SKM-1 treated with dmso at 0.1 percent for 144 hours (cell line): Measurements from ENCODE around the gene ZNF761.
"Not testable (repeated sequence)": the region's sequence is repeated elsewhere in the genome, so short reads cannot be mapped to it uniquely, and the experiment has no call there.

ENCODE experiments used
- DNase-seq: peaks from one replicate; lab custom pipeline; 2025; ENCODE audit not compliant: unreplicated experiment; lab: John Stamatoyannopoulos, UW

The ZNF761 gene

DNA sequence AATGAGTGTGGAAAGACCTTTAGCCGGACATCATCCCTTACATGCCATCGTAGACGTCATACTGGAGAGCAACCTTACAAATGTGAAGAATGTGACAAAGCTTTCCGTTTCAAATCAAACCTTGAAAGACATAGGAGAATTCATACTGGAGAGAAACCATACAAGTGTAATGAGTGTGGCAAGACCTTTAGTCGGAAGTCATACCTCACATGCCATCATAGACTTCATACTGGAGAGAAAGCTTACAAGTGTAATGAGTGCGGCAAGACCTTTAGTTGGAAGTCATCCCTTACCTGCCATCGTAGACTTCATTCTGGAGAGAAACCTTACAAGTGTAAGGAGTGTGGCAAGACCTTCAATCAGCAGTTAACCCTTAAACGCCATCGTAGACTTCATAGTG lies 24.0 kb downstream of the ZNF761 start:
- no peak for DNase-seq

DNA sequence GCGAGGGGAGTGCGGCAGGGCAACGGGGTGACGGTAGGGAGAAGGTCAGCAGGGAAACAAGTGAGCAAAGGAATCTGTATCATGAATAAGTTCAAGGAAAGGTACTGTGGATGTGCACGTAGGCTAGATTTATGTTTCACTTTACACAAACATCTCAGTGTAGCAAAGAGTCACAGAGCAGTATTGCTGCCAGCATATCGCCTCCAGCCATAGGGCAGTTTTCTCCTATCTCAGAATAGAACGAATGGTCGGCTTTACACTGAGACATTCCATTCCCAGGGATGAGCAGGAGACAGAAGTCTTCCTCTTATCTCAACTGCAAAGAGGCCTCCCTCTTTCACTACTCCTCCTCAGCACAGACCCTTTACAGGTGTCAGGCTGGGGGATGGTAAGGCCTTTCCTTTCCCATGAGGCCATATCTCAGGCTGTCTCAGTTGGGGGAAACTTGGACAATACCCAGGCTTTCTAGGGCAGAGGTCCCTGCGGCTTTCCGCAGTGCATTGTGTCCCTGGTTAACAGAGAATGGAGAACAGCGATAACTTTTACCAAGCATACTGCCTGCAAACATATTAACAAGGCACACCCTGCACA lies 28.4 kb downstream of the ZNF761 start:
- not testable (repeated sequence) for DNase-seq

DNA sequence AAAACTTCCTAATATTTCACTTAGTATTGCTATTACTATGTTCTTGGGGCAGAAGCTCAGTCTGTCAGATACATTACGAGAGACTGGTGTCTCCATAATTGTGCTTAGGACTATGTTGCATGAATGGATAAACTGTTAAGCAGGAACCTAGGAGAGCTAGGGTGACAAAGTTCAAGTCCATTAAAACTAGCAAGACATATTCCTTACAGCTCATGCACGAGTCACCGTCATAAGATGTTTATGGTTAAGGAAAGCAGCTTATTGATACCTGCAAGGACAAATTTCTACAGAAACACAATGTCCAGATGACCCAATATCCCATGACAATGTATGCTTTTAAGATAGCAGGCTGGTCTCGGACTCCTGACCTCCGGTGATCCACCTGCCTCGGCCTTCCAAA lies 30.1 kb downstream of the ZNF761 start:
- DNase-seq, result no peak

DNA sequence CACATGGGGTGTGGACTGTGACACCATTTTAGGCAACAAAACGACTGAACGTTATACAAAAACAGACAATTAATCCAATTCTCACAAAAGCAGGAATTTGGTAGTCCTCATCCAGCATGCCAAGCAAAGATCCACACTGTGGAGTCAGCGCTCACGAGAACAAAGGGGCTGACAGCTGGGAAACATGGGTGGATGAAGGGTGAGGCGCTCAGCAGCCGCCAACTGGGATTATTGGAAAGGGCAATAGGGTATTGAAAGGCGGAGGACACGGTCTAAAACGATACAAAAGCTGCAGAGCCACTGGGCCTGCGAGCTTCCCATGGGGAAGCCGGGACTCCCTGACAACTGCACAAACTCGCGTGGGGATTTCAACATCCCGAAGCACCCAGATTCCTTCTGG lies 31.1 kb downstream of the ZNF761 start:
- DNase-seq, result no peak

DNA sequence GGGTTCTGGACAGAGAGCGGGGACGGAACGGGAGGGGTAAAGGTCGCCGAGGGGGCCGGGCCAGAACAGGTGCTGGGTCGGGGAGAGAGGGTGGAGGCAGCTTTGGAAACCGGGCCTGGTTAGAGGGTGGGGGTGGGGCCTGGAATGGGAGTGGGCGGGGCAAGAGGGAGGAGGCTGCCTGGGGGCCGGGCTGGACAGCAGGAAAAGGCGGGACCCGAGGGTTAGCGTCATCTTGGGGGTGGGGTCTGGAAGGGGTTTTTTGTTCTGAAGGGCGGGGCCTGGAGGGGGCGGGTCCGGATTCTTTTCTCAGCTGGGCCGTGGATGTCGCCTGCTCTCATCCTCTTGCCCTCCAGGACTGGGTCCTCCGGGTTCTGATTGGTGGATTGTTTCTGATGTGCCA lies 31.5 kb downstream of the ZNF761 start:
- no peak for DNase-seq

DNA sequence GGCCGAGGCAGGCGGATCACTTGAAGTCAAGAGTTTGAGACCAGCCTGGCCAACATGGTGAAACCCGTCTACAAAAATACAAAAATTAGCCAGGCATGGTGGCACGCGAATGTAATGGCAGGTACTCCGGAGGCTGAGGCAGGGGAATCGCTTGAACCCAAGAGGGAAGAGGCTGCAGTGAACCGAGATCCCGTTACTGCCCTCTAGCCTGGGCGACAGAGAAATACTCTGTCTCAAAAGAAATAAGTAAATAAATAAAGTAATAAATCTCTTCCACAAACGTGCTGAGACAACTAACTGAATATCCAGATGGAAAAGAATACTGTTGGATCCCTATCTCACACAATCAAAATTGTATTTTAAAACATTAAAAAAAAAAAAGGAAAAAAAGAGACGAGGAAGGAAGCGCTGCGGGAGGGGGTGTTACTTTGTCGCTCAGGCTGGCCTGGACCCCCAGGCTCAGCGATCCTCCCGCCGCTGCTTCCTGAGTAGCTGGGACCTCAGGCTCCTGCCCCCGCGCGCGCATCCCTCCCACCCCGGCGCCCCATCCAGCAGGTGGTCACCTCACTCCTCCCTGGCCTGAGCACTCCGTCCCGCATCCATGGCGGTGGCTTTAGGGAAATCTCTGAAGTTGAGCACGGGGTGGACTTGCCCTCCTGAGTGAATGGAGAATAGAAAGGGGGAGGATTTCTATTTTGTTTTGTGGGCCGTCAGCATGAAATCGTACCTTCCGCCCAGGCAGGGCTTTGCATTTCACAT lies 35.1 kb downstream of the ZNF761 start:
- DNase-seq, result no peak

DNA sequence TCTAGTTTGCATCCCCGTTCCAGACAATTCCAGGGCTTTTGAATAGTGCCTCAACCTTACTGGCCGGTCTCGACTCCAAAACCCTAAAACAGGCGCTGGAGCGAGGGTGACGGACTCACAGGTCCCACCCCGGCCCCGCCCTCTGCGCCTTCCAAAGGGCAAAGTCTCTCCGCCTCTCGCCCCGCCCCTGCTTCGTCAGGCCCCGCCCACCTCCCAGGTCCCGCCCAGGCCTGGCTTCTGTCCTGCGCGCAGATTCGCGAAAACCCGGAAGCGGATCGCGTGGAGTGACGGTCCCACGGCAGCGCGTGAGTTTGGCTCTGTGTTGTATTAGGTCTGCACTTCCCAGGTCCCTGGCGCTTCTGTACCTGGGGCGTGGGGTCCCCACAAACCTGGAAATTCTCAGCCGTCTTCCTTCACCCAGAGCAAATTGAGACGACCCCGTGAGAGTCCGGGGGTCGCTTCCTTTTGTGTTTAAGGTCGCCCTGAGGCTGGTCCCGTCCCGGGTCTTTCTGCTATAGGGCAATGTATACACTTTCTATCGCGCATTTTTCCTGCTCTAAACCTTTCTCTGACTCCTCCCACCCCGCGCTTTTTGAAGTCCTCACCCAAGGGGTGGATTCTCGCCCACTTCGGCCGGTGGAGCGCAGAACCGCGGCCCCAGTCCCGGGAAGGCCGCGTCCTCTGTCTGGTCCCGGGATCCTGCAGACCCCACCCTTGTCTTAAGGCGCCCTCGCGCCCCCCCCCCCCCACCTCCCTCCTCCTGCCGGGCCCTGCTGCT lies 35.9 kb downstream of the ZNF761 start, which contains the start of gene ZNF813:
Gene ZNF813, plus strand, starts transcription at position 249 of the 778 bp plus-strand sequence. CDS start 16,090 bp downstream, outside the sequence.
- peak; percentile 8 for DNase-seq

DNA sequence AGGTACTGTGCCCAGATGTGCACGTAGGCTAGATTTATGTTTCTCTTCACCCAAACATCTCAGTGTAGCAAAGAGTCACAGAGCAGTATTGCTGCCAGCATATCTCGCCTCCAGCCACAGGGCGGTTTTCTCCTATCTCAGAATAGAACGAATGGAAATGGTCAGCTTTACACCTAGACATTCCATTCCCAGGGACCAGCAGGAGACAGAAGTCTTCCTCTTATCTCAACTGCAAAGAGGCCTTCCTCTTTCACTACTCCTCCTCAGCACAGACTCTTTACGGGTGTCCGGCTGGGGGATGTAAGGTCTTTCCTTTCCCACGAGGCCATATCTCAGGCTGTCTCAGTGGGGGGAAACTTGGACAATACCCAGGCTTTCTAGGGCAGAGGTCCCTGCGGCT lies 36.8 kb downstream of the ZNF761 start:
- DNase-seq, result not testable (repeated sequence)

DNA sequence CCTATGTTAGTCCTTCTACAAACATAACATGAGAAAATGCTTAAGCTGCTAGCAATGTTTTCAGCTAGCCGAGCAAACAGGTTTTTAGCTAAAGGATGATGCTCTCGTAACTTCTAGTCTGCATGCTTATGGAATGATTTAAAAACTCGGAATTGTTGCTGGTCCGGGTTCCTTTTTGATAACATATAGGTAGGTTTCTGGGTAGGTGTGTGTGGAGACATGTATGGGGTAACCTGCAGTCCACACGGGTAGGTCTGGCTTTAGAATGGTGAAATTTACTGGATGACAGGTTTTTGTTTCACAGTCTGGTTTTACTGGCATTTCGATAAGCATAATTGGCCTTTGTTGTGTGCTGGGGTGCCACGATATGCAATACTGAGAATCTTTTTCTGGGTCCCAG lies 40.1 kb downstream of the ZNF761 start:
- no peak for DNase-seq

DNA sequence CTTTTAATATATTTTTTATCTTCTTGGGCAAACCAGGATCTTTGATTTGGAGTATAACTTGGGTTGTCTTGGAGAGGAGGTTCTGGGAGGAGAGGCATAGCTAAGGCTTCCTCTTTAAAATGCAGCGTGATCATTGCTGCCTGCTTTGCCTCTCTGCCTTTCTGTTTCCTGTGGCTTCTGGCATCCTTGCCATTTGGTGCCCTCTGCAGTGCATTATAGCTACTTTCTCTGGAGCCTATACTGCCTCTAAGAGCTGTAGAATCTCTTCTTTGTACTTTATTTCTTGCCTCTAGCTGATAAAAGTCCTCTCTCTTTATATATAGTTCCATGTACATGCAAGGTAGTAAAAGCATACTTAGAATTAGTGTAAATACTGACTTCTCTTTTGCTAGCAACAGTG lies 43.0 kb downstream of the ZNF761 start:
- not testable (repeated sequence) for DNase-seq

DNA sequence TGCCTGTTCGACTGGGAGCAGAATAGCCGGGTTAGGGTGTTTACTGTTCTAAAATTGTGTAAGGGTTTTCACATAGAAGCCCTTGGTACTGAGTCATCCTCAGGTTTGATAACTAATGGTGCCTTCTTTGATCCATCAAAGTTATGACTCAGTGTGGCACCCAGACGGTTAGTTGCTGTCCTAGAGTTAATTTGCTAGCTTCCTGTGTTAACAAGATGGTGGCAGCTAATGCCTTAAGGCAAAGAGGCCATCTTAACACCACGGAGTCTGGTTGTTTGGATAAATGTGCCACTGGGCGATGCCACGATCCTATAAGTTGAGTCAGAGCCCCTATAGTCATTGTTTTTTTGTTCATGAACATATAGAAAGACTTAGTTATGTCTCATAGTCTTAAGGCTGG lies 43.7 kb downstream of the ZNF761 start:
- DNase-seq, result not testable (repeated sequence)

DNA sequence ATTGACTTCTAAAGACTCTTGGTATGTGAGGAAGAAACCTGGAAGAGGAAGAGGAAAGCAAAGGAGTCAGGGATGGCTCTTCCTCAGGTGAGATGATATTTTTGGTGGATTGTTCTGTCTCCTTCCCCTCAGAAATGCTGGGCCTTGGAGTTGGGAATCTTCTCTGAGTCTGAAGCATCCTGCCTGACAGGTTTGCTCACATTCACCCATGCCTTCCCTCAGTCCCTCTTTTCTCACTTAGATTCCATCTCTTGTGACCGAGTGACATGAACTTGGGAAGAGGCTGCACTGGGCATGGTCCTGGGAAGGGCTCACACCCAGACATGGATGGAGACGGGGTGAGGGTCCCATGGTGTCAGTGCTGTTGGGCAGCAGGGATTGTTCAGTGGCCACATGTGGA lies 52.0 kb downstream of the ZNF761 start:
- not testable (repeated sequence) for DNase-seq

DNA sequence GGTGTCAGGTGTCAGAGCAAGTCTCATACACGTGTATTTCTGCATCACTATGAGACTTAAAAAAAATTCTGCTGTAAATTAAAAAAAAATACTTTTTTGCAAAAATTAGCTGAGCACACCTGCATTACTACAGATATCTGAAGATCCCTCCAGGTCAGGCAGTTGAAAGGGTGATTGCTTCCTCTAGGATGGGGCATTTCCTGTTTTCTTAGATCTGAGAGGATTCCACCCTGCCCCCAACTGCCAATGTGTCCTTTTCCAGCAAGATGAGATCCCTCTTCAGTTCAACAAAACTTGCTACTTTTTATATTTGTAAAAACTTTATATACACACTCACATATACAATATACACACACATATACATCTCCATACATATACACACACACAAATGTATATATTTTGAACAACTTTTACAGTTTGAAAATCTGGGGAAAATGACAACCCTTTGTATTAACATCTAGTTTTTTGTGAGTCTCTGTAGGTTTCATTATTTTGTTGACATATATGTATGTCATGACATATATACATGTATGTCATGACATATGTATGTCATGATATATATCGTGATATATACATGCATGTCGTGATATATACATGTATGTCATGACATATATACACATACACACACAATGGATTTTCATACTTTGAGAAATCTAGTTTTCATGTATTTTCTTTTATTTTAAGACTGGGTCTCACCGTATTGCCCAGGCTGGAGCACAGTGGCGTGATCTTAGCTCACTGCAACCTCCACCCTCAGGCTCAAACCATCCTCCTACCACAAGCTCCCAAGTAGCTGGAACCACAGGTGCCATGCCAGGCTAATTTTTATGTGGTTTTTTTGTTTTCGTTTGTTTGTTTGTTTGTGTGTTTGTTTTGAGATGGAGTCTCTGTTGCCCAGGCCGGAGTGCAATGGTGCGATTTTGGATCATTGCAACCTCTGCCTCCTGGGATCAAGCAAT lies 53.5 kb downstream of the ZNF761 start:
- DNase-seq, result no peak

DNA sequence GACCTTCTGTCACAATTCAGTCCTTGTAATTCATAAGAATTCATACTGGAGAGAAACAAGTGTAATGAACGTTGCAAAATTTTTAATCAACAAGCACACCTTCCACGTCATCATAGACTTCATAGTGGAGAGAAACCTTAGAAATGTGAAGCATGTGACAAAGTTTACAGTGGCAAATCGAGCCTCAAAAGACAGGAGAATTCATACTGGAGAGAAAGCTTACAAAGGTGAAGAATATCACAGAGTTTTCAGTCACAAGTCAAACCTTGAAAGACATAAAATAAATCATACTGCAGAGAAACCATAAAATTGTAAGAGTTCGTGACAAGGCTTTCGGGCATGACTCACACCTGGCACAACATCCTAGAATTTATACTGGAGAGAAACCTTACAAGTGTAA lies 60.4 kb downstream of the ZNF761 start:
- DNase-seq, result no peak

DNA sequence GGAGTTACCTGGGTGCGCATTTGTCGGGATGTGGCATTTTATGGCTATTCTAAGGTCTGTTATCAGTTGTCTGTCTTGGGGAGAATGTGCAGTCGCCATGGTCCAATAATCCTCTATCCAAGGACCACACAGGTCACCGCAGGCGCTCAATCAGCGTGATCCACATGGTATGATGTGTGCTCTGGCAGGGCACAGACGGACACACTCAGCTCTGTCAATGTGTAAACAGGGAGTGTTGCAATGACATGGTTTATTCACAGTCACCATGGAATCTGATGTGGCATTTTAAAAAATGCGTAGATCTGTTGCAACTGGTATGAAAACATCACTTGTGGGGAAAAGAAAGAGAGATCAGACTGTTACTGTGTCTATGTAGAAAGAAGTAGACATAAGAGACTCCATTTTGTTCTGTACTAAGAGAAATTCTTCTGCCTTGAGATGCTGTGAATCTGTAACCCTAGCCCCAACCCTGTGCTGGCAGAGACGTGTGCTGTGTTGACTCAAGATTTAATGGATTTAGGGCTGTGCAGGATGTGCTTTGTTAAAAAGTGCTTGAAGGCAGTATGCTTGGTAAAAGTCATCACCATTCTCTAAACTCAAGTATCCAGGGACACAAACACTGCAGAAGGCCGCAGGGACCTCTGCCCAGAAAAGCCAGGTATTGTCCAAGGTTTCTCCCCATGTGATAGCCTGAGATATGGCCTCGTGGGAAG lies 65.7 kb downstream of the ZNF761 start:
- DNase-seq, result not testable (repeated sequence)

DNA sequence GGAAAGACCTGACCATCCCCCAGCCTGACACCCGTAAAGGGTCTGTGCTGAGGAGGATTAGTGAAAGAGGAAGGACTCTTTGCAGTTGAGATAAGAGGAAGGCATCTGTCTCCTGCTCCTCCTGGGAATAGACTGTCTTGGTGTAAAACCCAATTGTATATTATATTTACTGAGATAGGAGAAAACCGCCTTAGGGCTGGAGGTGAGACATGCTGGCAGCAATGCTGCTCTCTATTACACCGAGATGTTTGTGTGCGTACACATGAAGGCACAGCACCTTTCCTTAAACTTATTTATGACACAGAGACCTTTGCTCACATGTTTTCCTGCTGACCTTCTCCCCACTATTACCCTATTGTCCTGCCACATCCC lies 66.2 kb downstream of the ZNF761 start:
- not testable (repeated sequence) for DNase-seq

DNA sequence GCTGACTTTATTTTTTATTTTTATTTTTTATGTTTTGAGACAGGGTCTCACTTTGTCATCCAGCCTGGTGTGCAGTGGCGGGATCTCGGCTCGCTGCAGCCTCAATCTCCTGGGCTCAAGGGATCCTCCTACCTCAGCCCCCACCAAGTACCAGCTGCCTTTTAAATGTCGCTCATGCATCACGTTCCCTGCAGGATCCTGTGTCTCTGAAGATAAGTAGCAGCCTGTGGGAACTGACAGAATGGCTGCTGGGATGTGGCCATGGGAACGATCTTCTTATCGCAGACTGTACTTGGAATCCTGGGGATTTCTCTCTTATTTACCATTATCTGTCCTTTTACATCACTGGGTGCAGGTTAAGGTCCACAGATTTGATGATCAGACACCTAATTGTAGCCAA lies 71.4 kb downstream of the ZNF761 start:
- not testable (repeated sequence) for DNase-seq

DNA sequence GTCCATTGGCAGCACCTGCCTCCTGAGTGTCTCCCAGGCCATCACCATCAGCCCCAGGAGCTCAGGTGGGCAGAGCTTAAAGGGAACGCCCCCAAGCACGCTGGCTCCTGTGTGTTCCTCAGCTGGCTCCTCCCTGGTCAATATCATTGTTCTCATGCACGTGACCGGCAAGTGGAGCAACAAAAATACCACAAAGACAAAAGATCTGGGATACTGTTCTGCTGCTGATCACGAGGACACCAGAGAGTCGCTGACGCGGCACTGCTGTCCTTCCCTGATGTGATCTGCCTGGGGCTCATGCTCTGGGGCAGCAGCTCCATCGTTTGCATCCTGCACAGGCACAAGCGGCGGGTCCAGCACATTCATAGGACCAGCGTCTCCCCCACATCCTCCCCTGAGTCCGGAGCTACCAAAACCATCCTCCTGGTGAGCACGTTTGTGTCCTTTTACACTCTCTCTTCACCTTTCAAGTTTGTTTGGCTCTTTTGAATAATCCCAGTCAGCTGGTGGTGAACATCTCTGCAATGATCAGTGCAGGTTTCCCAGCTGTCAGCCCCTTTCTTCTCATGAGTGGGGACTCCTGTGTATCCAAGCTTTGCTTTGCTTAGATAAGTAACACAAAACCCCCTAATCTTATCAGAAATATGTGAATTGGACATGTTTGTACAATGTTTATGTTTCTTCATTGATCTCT lies 72.0 kb downstream of the ZNF761 start:
- DNase-seq, result not testable (repeated sequence)

DNA sequence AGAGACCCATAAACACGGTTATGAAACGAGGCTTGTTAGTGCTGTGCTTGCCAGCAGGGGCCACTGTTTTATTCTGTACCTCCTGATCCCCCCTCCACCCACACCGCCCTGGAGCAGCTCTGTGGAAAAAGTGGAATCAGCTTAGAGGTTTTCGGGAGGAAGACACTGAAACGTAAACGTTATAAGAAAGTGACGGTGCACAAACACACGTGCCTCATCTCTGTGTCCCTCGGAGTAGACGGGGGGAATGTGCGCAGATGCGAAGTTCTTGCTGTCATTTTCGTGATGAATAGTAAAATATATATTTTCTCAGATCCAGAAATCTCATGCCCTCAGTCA lies 72.5 kb downstream of the ZNF761 start:
- DNase-seq, result not testable (repeated sequence)

DNA sequence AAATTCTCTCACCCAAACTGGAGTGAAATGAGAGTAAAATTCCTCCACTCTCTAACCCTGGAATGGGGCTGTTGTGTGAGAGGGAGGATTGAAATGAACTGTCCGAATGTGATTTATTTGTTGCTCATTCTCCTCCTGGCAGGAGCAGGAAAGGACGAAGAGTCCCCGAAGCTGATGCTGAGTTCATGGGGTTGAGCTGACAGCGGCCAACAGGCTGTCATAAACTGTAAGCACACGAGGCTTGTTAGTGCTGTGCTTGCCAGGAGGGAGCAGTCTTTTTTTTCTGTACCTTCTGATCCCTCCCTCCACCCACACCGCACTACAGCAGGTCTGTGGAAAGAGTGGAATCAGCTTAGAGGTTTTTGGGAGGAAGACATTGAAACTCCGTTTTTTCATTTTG lies 73.1 kb downstream of the ZNF761 start:
- no peak for DNase-seq
